Memory B cell (primary cell): Measurements from ENCODE around the gene SPINK5.

Experiments
- ATAC-seq: fragments of 150-1000 bp; cut with Tn5 transposase; 2 replicates; pipeline ENCODE4 v1.10.0; 2021; ENCODE audit warnings: low read depth, mild to moderate bottlenecking, moderate library complexity
- DNase-seq, 2 donors: peaks; one replicate each; pipeline ENCODE4 v3.0.0; 2022; ENCODE audit warnings: low spot score in 2 of 2
- H3K27ac Mint-ChIP-seq: one replicate; pipeline ENCODE4 v1.8.0; 2022; ENCODE audit warnings: mild to moderate bottlenecking, moderate library complexity, mixed read lengths
- H3K27me3 Mint-ChIP-seq: one replicate; pipeline ENCODE4 v1.8.0; 2022; ENCODE audit warnings: mixed read lengths
- H3K36me3 Mint-ChIP-seq: one replicate; pipeline ENCODE4 v1.8.0; 2022; ENCODE audit warnings: mild to moderate bottlenecking, mixed read lengths
- H3K4me1 Mint-ChIP-seq: one replicate; pipeline ENCODE4 v1.8.0; 2022; ENCODE audit warnings: mixed read lengths
- H3K4me3 Mint-ChIP-seq: one replicate; pipeline ENCODE4 v1.8.0; 2022; ENCODE audit warnings: mild to moderate bottlenecking, moderate library complexity, mixed read lengths
- H3K9me3 Mint-ChIP-seq: one replicate; pipeline ENCODE4 v1.8.0; 2022; ENCODE audit warnings: mixed read lengths

The SPINK5 gene

GRCh38 chr5:148176480-148176879, 112.7 kb downstream of the SPINK5 start:
- Mint-ChIP-seq H3K27me3 (peaks cover 7% of the 10 kb centered on the region), H3K4me1 (no peaks in the 10 kb centered on the region), H3K27ac (no peak overlapping the region), H3K36me3 (no peaks in the 10 kb centered on the region), H3K4me3 (no peak overlapping the region), H3K9me3 (no peaks in the 10 kb centered on the region)
- ATAC-seq = no peak
- DNase-seq = no peak

GRCh38 chr5:148177207-148177606, 113.4 kb downstream of the SPINK5 start:
- H3K27me3 Mint-ChIP-seq = peaks cover 7% of the 10 kb centered on the region
- H3K36me3 Mint-ChIP-seq = no peaks in the 10 kb centered on the region
- H3K4me1 Mint-ChIP-seq = no peaks in the 10 kb centered on the region
- no peak overlapping the region for H3K27ac Mint-ChIP-seq
- H3K4me3 Mint-ChIP-seq = no peak overlapping the region
- H3K9me3 Mint-ChIP-seq = no peaks in the 10 kb centered on the region
- DNase-seq = no peak
- ATAC-seq = no peak

GRCh38 chr5:148179234-148179824, 115.5 kb downstream of the SPINK5 start:
- H3K27ac Mint-ChIP-seq = no peak overlapping the region
- no peaks in the 10 kb centered on the region for H3K36me3 Mint-ChIP-seq
- no peaks in the 10 kb centered on the region for H3K4me1 Mint-ChIP-seq
- no peak overlapping the region for H3K4me3 Mint-ChIP-seq
- peak; percentile 42 for ATAC-seq
- H3K9me3 Mint-ChIP-seq = no peaks in the 10 kb centered on the region
- DNase-seq = peak in 1 of 2 donors; percentile 18
- peaks cover 7% of the 10 kb centered on the region for H3K27me3 Mint-ChIP-seq

GRCh38 chr5:148186248-148187003, 122.6 kb downstream of the SPINK5 start:
- Mint-ChIP-seq H3K27me3 (peaks cover 3% of the 10 kb centered on the region), H3K27ac (no peak overlapping the region), H3K9me3 (no peaks in the 10 kb centered on the region), H3K36me3 (no peaks in the 10 kb centered on the region), H3K4me1 (no peaks in the 10 kb centered on the region), H3K4me3 (no peak overlapping the region)
- no peak for ATAC-seq
- DNase-seq = no peak
